ENCODE results near the gene ARHGEF39.

ARHGEF39 gene

DNA sequence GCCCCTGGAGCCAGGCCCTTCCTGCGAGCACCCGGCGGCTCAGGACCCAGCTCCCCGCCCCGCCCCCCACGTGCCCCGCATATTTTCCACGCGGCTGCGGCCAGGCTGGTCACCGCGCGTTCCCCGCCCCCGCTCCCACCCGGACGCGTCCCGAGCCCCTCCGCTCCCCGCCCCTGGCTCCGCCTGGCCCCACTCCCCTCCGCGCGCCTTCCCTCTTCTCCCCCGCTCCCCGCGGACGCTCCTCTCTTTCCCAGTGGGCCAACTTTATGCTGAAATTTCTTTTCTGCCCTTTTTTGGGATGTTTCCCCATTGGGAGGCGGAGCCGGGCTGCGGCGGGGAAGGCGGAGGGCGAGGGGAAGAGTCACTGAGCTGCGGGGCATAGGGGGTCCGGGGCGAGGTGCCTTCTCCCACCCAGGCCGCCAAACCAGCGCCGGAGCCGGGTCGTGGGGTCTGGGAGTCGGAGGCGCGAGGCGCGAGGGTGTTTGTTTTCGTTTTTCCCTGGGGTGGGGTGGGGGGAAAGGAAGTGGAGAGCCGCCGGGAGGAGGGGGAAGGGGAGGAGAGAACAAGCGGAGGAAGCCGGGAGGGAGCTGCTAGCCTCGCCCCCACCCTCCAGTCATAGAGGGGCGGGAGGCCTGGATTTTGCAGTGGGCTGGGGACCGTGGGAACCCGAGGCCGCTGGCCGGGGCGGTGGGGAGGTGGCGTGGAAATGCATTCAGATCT, 25.8 kb upstream of the ARHGEF39 start:
- DNase-seq = peak; percentile 16 to 25

DNA sequence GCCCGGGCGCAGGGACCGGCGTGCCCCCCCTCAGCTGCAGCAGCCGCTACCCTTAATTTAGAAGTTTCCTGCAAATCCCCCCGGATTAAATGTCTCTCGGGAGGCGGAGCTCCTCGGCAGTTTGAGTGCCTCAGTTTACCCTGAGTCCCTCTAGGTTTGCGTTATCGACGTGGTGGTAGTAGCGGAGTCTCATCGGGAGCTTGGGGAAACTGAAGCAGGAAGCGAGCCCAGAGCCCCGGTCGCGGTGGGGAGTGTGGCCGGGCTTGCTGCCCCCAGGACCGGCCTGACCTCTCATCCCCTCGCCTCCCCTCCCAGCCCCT, 25.3 kb upstream of the ARHGEF39 start:
- DNase-seq = no peak

DNA sequence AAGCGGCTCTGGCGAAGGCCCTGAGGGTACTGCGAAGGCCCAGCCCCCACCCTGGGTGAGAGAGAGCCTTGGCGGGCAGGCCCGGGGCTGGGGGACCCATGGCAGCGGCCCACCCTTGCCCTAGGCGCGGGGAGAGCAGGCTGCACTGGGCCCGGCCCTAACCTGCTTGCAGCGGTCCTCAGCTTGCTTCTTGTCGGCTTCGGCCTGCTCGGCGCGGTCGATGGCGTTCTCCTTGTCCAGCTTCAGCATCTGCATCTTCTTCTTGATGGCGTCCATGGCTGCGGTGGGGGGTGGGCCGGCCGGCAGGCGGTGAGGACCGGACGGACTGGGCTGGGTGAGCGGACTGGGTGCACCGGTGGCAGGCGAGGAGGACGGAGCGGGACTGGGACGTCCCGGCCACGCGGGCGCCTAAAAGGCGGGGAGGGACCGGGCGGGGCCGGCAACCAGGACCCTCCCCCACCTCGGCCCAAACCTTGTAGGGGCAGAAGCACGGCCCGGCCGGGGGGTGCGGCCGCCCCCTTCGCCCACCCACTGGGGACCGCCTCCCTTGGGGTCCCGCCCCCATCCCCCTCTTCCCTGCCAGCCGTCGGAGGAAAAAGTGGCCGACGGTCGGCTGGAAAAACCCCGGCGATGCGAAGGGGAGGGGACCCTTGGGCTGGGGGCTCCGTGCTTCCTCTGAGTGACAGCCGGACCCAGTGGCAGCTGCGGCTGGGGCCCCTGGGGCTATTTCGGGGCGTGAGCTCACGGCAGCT, 24.7 kb upstream of the ARHGEF39 start, which contains the start of gene TPM2:
TPM2 (minus strand) TSS at position 384 of the 752 bp plus-strand sequence; CDS start at position 276, 108 bp downstream.
- no peak for DNase-seq

DNA sequence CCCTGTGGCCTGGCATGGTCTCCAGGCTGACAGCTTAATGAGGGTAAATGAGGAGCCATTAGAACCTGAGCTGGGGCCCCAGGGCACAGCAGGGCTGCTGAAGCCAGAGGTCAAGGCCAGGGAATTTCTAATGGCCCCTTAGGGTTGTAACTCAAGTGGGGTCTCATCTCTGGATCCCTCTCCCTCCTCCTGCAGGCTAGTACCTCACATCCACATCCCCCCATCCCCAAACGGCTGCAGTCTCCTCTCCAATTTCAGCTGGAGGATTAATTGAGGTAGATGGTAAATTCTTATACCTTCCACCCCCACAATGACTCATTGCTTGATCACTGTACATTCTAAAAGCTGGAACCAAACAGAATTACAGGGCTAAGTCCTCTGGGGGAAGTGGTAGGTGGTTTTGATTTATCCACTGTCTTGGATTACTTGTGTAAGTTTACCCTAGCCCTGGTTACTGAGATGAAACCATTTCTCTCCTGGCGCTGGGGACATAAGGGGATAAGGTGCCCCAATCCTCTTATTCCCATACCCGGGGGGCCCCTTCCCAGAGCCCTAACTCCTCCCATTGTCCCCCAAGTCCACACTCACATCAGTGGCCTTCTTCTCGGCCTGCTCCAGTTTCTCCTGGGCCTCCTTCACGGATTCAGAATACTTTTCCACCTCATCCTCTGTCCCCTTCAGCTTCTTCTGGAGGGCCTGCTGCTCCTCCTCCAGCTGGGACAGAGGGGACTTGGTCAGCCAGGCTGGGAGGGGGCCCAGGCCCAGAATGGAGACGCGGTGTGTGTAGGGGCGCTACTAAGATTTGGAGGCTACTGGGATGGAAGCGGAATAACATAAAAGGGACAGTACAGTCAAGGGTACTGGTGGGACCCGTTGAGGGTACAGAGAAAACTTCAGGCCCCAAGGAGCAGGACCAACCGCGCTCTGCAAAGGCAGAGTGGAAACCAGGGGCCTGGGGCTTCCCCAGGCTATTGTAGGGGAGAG, 23.9 kb upstream of the ARHGEF39 start:
- no peak for DNase-seq

DNA sequence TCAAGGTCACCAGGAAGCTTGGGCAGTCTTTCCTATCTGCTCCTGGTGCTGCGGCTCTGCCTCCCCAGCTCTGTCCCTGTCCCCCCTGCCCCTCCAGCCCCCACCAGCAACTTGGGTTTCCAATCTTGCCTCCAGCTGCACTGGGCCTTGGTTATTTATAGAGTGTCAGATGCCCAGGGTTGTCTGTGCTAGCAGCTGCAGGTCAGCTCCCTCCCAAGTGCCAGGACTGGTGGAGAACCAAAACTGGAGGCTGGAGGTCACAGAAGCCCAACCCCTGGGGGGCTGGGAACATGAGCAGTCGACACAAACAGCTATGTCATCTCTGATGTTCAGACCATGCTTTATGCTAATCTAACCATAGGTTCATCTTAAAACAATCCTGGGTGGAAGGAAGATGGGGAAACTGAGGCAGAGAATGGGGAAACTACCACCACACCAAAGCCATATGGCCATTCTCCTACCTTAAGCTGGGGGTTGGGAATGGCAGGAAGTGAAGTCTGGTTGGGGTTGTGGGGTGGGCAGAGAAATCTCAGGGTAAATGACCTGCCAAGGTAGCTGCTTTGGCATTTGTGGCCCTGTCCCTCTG, 23.1 kb upstream of the ARHGEF39 start:
- DNase-seq = no peak

DNA sequence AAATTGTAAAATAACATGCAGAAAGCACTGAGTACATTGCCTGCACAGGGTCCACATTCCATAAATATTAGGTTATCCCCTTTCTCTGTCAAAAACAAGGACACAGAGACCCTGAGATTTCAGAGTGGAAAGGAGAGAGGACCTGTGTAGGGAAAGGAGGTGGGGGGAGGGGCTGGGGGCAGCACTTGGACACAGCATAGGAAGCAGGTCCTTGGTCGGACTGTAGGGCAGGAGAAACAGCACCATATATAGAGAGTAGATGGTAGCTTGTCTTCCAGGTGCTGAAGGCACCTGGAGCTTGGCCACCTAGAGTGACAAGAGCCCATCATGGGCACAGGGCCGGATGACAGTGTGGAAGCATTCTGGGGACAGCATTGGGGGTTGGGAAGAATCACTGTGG, 22.3 kb upstream of the ARHGEF39 start:
- no peak for DNase-seq

DNA sequence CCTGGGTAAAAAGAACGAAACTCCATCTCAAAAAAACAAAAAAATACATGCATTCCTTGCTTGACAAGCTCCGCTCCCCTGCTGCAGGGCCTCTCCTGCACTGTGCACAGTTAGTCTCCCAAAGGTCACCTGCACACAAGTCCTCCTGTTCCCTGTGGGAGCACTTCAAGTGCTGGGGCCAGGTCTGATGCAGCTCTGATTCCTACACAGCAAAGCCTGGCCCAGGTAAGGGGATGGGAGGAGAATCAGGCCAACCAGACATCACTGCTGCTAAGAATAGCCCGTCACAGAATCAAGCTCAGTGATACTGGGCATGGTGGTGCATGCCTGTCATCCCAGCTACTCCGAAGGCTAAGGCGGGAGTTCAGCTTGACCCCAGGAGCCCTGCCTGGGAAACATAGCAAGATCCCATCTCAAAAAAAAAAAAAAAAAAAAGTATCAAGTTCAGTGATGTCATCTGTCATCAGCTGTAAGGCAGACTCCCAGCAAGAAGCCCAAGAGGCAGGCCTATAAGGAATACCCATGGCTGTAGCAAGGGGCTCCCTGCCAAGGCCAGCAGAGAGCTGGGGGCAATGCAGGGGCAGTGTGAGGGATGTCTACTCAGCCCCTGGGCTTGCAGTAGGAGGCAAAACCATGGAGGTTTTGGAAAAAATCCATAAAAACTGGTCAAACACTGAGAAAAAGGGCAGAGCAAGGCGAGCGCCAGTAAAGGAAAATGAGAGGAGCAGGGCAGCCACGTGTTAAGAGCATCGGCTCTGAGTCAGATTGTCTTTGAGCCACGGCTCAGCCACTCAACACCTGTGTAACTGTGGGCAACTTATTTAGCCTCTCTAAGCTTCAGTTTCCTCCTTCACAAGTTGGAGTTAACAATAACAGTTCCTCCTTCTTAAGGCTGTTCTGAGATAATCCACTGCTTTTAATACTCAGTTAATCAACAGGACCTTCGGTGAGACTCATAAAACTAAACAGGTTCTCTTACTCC, 21.5 kb upstream of the ARHGEF39 start:
- DNase-seq = no peak

DNA sequence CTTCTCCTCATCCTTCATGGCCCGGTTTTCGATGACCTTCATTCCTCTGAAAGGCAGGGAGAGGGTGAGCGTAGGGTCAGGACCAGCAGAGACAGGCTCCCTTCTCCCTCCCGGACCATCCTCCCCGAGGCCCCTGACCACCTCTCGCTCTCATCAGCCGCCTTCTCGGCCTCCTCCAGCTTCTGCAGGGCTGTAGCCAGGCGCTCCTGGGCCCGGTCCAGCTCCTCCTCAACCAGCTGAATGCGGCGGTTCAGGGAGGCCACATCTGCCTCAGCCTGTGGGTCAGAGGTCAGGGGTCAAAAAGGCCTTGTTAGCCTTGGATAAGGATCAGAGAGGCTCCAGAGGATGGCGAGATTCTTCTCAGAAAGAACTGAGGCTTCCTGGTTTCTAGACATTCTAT, 20.5 kb upstream of the ARHGEF39 start:
- DNase-seq = no peak

DNA sequence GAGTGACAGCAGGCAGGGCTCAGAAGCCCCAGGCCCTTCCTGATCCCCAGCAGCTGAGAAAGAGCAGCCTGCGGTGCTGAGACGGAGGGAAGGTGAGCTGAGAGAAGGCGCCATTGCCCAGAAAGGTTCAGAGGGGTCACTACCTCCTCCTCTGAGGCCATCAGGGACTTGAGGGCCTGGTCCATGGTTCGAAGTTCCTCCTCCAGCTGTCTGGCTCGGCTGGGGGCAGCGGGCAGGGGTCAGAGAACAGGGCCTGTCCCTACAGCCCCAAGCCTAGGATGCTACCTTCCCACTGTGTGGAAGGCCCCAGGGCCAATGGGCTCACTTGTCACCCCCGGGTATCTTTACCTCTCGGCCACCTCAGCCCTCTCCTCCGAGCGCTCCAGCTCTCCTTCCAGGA, 19.9 kb upstream of the ARHGEF39 start:
- DNase-seq = no peak

DNA sequence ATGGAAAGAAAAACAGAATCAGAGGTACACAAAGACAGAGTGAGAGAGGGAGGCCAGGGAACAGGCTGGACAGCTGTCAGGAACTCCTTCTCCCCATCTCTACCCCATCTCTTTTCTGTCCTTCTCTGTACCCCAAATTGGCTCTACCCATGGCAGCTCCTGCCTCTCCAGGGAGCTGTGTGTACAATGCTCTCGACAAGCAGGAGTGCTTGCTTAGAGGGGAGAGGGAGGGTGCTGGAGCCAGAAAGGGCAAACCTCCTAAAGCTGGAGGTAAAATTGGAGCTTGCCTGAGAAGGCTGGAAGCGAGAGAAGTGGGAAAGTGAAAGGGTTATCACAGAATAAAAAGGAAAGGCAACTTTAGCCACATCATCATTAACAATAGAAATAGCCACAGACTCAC, 18.3 kb upstream of the ARHGEF39 start:
- no peak for DNase-seq

DNA sequence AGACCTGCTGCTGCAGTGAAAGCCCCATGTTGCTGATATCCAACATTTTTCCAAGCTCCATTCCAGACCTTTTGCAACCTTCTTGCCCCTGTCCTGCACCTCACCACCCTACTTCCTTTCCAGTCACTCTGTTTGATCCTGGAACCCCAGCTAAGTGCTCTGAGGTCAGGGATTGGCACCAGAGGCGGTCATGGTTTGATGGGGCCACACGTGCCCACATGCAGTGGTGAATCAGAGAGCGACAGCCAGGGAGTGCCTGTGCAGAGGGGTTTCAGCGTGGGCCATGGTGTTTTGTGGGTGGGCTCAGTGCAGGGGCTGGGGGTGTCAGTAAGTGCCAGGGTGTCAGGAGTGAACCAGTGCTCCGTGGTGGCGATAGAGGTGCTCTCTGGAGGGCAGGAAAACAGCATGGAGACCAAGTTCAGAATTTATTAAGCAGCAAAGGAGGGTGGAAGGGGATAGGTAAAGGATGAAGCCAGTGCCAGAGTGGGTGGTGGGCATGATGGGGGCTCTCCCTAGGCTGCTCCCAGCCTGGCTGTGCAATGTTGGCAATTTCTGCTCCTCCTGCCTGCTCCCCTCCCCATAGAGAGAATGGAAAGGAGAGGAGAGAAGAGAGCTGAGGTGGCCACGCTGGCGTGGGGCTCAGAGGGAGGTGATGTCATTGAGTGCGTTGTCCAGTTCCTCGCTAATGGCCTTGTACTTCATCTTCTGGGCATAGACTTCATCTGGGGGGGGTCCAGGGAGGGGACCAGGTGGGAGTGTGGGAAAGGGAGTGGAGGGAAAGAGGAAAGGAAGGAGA, 17.7 kb upstream of the ARHGEF39 start:
- DNase-seq = no peak

DNA sequence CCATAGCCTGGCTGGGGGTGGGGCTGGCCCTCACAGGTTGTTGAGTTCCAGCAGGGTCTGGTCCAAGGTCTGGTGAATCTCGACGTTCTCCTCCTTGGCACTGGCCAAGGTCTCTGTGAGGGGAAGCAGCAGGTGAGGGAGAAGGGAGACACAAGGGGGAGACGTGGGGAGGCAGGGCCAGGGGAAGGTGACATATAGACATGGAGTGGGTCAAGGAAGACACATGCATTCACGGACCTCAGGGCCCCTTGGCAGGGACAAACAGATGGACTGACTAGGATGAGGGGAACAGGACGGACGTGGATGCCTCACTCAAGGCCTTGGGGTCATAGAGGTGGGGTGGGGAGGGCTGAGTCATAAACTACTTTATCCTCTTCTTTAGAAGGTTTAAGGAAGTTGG, 17.1 kb upstream of the ARHGEF39 start:
- DNase-seq = no peak

DNA sequence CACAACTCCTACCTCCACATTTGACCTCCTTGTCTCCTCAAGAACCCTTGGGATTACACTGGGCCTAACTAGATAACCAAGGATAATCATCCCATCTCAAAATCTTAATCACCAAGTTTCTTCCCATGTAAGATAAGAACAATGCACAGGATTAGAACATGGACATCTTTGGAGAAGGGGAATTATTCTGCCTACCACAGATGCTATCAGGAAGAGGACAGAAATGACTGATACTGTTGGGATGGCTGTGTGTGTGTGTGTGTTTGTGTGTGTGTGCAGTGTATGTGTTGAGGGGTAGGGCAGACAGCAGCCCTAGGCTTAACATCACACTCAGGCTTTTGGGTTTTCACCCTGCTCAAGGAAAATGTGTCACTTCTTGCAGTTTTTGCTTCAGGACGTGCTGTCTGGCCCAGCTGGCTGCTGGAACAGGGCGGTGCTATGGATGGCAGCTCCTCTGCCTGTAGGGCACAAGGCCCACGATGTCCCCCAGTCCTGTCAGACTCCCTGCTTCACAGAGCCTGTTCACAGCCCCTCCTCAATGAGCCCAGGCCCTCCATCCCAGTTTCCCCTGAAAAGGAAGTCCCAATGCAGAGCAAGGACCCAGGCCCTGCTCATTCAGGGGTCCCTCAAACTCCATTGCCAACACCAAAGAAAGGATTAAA, 16.5 kb upstream of the ARHGEF39 start:
- no peak for DNase-seq

DNA sequence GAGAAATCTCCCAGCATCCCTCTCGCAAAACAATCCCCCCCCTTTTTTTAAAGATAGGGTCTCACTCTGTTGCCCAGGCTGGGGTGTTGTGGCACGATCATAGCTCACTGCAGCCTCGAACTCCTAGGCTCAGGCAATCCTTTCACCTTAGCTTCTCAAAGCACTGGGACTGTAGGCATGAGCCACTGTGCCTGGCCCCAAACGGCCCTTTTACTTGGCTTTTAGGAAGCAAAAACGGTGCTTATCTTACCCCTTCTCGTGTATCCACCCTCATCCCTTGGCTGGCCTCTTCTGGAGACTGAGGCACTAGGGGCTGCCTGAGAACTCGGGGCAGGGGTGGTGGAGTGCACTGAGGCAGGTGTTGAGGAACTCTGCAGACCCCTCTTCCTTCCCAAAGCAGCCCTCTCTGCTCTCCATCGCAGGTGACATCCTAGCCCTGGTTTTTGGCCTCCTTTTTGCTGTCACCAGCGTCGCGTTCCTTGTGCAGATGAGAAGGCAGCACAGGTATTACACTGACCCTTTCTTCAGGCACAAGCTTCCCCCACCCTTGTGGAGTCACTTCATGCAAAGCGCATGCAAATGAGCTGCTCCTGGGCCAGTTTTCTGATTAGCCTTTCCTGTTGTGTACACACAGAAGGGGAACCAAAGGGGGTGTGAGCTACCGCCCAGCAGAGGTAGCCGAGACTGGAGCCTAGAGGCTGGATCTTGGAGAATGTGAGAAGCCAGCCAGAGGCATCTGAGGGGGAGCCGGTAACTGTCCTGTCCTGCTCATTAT, 15.5 kb upstream of the ARHGEF39 start:
- DNase-seq = no peak

DNA sequence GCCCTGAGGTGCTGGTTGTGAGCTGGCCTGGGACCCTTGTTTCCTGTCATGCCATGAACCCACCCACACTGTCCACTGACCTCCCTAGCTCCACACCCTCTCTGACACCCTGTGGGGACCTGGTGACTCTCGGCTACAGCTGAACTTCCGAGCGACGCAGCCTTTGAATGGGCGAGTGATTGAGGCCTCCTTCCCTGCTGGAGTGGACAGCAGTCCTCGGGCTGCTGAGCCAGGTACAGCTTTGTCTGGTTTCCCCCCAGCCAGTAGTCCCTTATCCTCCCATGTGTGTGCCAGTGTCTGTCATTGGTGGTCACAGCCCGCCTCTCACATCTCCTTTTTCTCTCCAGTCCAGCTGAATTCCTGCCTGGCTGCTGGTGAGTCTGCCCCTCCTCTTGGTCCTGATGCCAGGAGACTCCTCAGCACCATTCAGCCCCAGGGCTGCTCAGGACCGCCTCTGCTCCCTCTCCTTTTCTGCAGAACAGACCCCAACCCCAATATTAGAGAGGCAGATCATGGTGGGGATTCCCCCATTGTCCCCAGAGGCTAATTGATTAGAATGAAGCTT, 14.9 kb upstream of the ARHGEF39 start:
- DNase-seq = no peak

DNA sequence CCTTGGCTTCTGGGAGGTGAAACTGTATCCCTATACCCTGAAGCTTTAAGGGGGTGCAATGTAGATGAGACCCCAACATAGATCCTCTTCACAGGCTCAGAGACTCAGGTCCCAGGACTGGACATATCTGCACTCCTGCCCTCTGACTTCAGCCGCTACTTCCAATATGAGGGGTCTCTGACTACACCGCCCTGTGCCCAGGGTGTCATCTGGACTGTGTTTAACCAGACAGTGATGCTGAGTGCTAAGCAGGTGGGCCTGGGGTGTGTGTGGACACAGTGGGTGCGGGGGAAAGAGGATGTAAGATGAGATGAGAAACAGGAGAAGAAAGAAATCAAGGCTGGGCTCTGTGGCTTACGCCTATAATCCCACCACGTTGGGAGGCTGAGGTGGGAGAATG, 14.1 kb upstream of the ARHGEF39 start:
- no peak for DNase-seq

DNA sequence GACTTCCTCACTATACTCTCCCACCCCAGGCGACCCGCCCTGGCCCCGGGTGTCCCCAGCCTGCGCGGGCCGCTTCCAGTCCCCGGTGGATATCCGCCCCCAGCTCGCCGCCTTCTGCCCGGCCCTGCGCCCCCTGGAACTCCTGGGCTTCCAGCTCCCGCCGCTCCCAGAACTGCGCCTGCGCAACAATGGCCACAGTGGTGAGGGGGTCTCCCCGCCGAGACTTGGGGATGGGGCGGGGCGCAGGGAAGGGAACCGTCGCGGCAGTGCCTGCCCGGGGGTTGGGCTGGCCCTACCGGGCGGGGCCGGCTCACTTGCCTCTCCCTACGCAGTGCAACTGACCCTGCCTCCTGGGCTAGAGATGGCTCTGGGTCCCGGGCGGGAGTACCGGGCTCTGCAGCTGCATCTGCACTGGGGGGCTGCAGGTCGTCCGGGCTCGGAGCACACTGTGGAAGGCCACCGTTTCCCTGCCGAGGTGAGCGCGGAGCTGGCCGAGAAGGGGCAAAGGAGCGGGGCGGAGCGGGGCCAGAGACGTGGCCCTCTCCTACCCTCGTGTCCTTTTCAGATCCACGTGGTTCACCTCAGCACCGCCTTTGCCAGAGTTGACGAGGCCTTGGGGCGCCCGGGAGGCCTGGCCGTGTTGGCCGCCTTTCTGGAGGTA, 10.9 kb upstream of the ARHGEF39 start:
- DNase-seq = no peak

DNA sequence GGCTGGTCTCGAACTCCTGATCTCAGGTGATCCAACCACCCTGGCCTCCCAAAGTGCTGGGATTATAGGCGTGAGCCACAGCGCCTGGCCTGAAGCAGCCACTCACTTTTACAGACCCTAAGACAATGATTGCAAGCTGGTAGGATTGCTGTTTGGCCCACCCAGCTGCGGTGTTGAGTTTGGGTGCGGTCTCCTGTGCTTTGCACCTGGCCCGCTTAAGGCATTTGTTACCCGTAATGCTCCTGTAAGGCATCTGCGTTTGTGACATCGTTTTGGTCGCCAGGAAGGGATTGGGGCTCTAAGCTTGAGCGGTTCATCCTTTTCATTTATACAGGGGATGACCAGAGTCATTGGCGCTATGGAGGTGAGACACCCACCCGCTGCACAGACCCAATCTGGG, 10.2 kb upstream of the ARHGEF39 start:
- no peak for DNase-seq

DNA sequence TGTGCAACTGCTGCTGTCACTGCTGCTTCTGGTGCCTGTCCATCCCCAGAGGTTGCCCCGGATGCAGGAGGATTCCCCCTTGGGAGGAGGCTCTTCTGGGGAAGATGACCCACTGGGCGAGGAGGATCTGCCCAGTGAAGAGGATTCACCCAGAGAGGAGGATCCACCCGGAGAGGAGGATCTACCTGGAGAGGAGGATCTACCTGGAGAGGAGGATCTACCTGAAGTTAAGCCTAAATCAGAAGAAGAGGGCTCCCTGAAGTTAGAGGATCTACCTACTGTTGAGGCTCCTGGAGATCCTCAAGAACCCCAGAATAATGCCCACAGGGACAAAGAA, 9.0 kb upstream of the ARHGEF39 start:
- DNase-seq = no peak

All from activated CD4-positive, alpha-beta T cell treated with anti-CD3 and anti-CD28 coated beads, Interleukin-2, amount 50 U/mL, for 4 hours (primary cell).